GM18519 (cell line): ENCODE results near the gene SLC7A8.
"Not testable (repeated sequence)": the region's sequence is repeated elsewhere in the genome, so short reads cannot be mapped to it uniquely, and the experiment has no call there.

Source experiments
- ATAC-seq: cut with Tn5 transposase; IDR thresholded peaks from one replicate; pipeline ENCODE4 v1.9.1; 2021; ENCODE audit warnings: mild to moderate bottlenecking, moderate library complexity; ENCODE audit not compliant: unreplicated experiment, low FRiP score

Gene SLC7A8

DNA sequence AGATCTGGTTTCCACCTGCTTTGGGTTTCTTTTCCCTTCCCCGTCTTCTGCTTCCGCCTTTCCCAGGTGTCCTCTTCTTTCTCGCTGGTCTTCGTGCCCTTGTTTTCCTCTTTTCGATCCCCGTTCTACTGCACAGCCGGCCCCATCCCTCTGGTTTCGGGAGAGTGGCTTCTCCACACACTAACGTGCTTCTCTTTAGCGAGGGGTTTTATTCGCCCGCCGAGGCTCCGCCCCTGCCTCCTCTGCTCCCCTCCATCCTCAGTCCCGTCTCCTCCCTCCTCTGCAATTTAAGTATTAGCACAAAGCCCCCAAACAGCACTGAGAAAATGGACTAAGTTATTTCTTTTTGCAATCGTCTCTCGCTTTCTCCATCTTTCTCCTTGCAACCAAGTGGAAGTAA is at the start of gene SLC7A8:
Gene SLC7A8, minus strand, starts transcription at position 182 of the 400 bp plus-strand sequence. CDS start 746 bp downstream, outside the sequence.
- ATAC-seq: no peak

GRCh38 chr14:23232241-23232808 is 48.9 kb upstream of the SLC7A8 start:
- not testable (repeated sequence) for ATAC-seq

- no peak for ATAC-seq
These were observed 45.4 kb upstream of the SLC7A8 start for GRCh38 chr14:23228812-23229211.

DNA sequence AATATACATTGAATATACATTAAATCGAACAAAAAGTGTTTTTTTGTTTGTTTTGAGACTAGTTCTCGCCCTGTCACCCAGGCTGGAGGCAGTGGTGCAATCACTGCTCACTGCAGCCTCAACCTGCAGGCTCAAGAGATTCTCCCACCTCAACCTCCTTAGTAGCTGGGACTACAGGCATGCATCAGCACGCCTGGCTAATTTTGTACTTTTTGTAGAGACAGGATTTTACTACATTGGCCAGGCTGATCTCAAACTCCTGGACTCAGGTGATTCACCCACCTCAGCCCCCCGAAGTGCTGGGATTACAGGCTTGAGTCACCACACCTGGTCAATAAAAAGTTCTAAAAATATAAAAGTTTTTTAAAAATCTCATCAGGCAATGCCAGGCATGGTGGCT is 44.1 kb upstream of the SLC7A8 start:
- ATAC-seq: no peak

- not testable (repeated sequence) for ATAC-seq
These were observed 41.5 kb upstream of the SLC7A8 start for GRCh38 chr14:23224958-23225357.

DNA sequence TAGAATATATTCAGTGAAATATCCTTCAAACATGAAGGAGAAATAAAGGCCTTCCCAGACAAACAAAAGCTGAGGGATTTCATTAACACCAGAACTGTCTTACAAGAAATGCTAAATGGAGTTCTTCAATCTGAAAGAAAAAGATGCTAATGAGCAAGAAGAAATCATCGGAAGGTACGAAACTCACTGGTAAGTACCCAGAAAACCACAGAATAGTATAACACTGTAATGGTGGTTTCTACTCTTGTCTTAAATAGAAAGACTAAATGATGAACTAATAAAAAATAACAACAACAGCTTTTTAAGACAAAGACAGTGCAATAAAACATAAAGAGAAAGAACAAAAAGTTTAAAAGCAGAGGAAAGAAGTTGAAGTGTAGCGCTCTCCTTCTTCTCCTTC is 35.6 kb upstream of the SLC7A8 start:
- no peak for ATAC-seq

DNA sequence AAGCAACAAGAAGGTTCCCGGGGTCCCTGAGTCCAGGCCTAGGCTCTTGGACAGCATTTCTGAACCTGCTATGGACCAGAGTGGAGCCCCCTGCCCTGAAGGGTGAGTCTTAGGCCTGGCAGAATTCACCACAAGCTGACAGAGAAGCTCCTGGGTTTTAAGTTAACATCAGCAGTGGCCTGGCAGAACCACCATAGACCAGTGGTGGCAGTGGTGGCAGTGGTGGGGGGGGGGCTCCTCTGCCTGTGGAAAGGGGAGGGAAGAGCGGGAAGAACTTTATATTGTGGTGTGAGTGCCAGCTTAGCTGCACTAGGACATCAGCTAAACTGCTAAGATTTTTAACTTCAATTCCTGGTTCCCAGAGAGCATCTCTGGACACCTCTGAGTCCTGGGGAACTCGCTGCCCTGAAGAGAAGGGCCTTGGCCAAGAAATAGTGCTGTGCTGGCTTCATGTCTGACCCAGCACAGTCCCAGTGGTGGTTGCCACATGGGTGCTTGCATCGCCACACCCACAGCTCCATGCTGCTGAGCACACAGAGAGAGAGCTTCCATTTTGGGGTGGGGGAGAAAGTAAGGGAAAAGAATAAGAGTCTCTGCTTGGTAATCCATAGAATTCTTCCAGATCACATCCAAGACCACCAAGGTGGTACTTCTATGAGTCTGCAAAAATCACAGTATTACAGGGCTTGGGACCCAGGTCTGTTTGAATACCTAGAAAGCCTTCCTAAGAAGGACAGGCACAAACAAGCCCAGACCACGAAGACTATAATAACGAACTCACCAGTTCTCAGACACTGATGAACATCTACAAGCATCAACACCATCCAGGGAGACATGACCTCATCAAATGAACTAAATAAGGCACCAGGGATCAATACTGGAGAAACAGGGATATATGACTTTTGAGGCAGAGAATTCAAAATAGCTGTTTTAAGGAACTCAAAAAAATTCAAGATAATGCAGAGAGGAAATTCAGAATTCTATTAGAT is 33.9 kb upstream of the SLC7A8 start:
- ATAC-seq: no peak

- no peak for ATAC-seq
These were observed 32.0 kb upstream of the SLC7A8 start for GRCh38 chr14:23215421-23215820.

DNA sequence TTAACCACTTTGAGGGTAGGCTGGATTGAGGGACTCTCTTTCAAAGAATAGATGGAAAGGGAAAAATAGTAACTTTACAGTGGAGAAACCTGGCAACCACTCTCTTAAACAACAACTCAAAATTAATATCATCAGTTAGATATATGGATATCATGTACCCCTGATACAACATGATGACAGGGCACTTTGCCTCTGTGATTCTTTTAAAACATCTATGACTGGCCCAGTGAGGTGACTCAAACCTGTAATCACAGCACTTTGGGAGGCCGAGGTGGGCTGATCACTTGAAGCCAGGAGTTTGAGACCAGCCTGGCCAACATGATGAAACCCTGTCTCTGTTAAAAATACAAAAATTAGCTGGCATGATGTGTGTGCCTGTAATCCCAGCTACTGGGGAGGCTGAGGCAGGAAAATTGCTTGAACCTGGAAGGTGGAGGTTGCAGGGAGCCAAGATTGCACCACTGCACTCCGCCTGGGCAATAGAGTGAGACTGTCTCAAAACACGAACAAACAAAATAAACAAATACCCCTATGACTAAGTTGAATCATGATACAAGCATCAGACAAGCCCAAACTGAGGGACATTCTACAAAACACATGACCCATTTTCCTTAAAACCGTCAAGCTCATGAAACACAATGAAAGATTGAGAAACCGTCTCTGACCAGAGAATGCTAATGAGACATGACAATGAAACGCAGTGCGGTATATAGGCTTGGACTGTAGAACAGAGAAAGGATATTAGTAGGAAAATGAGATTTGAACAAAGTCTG is 26.4 kb upstream of the SLC7A8 start:
- ATAC-seq: no peak

DNA sequence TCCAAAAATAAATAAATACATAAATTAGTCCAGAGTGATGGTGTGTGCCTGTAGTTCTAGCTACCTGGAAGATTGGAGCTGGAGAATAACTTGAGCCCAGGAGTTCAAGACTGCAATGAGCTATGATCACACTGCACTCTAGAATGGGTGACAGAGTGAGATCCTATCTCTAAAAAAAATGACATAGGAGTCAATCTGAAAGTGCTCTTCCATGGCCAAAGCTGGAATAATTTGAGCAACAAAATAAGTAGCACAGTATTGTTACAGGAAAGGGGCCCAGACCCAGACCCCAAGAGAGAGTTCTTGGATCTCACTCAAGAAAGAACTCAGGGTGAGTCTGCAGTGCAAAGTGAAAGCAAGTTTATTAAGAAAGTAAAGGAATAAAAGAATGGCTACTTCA is 24.9 kb upstream of the SLC7A8 start:
- no peak for ATAC-seq

DNA sequence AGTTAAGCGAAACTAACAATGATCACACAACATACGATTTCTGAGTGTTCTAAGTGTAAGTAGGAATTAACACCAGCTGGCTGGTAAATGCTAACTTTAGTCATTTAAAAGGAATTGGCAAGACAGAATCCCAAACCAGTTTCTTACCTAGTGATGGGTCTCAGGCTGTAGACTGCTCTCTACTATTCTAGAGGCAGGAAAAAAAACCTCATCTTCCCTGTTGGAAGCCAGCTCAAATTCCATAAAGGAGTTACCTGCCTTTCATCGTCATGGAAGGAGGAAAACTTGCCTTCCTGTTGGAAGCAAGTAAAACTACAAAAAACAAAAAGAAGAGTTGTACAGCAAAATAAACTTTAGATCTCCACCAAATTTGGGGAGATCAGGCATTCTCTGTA is 23.7 kb upstream of the SLC7A8 start:
- no peak for ATAC-seq

- no peak for ATAC-seq
These were observed 23.1 kb upstream of the SLC7A8 start for GRCh38 chr14:23206422-23207145.

DNA sequence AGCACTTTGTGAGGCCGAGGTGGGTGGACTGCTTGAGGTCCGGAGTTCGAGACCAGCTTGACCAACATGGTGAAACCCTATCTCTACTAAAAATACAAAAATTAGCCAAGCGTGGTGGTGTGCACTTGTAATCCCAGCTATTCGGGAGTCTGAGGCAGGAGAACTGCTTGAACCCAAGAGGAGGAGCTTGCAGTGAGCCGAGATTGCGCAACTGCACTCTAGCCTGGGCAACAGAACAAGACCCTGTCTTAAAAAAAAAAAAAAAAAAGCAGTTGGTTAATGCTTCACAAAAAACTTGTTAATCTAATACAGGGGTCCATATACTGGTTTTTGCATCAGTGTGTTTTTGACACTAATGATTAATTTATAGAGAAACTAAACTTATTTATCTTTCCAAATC is 18.5 kb upstream of the SLC7A8 start:
- no peak for ATAC-seq

- not testable (repeated sequence) for ATAC-seq
These were observed 15.7 kb upstream of the SLC7A8 start for GRCh38 chr14:23199141-23199540.

DNA sequence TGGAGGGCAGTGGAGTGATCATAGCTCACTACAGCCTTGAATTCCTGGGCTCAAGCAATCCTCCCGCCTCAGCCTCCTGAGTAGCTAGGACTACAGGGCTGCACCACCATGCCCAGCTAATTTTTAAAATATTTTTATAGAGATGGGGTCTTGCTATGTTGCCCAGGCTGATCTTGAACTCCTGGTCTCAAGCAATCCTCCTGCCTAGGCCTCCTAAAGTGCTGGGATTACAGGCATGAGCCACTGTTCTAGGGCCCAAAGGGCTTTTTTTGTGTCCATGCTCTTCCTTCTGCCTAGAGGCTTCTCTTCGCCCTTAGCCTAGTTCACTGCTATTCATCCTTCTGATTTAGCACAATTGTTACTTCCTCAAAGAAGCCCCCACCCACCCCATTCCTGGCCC is 13.0 kb upstream of the SLC7A8 start:
- not testable (repeated sequence) for ATAC-seq

GRCh38 chr14:23195552-23196101 is 12.2 kb upstream of the SLC7A8 start:
- no peak for ATAC-seq

DNA sequence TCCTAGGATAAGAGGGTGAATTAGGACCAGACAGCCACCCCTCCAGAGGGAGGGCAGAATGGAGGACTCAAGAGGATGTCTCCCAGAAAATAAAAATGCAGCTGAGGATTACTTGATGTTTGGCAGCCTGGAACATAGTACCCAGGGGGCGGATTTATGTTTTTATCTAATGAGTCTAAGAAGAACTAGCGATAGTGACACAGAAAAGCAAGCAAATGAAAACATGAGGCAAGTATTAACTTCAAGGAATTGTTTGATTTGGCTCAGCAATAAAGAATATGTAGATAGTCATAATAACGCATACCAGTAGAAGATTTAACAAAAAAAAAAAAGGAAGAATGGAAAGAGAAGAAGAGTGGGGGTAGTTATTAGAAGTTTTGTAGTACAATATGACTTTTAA is 10.0 kb upstream of the SLC7A8 start:
- ATAC-seq: no peak

DNA sequence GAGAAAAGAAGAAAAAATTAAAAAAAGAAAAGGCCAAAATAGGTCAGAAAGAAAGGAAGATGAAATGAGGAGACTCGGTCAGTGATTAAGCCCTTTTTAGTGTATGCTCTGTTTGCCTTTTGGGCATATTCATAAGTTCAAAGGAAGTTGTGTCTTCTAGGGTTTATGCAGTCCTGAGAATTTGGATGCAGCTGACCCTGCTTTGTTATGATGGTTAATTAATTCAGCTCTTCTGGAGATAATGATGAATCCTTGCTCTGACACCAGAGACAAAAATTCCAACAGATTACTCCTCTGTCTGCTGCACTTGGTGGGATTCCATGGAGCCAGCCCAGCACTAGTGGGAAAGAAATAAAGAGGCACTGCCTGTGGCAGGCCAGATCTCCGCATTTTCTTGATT is 4.5 kb upstream of the SLC7A8 start:
- ATAC-seq: no peak

DNA sequence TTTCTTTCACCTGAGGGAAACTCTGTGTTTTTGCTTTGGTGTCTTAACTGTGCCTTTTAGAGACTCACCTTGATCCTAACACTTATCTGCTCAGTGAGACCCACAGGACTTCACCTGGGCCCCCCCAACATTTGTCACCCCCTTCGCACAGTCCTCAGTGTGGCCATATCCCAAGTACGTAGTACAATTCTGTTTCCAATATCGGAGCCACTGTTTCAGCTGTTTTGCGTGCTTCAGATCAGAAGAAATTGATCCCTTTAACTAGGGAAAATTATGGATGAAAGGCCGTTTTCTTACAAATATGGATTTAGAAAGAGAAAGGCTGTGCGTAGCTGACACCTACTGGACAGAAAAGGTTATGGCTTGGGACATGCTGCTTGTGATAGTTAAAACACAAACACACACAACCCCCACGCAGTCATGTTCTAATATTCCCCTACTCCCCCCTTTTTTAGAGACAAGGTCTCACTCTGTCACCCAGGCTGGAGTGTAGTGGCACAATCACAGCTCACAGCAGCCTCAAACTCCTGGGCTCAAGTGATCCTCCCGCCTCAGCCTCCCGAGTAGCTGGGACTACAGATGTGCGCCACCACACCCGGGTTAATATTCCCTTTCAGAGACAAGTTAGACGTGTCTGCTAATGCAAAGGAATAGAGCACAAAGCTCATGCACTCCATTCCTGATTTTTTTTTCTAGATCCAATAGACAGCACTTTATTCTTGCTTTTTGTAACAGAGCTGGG is 3.6 kb upstream of the SLC7A8 start:
- ATAC-seq: no peak
